Upper lobe of left lung (tissue), 4 donors: Measurements from ENCODE around the gene MIEF1.

ENCODE experiments used
- EP300 ChIP-seq, 4 donors: sonication (generic); formaldehyde crosslinking; IDR thresholded peaks; one replicate each; pipeline ENCODE4 v1.5.1; 2017; ENCODE audit warnings: antibody characterized with exemption in 4 of 4, control low read depth in 2 of 4
- TF ChIP-seq, protein P1 (sequence below), 6 experiments: fragments of 450-650 bp in 4 of 6; fragments of 200-600 bp in 2 of 6; sonication (generic) in 2 of 6; IDR thresholded peaks; one replicate each; pipeline ENCODE4 v1.5.1; 2016 to 2019; ENCODE audit warnings: antibody characterized with exemption in 6 of 6

DNA sequence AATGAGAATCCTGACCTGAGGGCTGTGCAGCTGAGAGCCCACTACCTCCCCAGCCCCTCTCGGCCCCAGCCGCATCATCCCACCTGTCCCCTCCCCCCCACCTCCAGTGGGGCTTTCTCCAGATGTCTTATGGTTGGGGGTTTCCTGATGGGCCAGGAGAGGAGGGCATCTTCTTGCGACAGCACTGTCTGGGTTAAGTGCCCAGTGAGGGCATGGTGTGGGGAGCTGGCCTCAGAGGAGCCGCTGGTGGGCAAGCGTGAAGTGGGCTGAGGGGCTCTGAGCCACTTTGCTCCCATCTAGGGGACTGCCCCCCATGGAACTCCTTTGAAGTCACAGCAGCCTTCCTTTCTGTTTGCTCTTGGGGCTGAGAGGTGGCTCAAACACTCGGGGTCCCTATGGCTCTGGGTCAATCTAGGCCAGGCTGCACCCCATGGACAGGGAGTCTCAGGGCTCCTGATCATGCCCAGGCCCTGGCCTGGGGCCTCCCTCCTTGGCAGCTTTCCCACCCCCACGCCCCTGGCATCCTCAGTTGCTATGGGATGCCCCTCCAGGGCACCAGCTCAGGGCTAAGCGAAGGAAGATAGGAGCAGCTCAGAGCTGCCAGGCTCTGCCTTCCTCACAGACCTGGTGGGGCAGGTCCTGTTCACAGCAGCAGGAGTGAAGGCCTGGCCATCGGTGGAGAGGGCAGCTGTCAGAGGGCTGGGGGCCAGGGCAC lies 11.0 kb upstream of the MIEF1 start:
- TF ChIP-seq, protein P1, sequence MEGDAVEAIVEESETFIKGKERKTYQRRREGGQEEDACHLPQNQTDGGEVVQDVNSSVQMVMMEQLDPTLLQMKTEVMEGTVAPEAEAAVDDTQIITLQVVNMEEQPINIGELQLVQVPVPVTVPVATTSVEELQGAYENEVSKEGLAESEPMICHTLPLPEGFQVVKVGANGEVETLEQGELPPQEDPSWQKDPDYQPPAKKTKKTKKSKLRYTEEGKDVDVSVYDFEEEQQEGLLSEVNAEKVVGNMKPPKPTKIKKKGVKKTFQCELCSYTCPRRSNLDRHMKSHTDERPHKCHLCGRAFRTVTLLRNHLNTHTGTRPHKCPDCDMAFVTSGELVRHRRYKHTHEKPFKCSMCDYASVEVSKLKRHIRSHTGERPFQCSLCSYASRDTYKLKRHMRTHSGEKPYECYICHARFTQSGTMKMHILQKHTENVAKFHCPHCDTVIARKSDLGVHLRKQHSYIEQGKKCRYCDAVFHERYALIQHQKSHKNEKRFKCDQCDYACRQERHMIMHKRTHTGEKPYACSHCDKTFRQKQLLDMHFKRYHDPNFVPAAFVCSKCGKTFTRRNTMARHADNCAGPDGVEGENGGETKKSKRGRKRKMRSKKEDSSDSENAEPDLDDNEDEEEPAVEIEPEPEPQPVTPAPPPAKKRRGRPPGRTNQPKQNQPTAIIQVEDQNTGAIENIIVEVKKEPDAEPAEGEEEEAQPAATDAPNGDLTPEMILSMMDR (IDR thresholded peaks at IDR 0.05): no peak
- TF ChIP-seq EP300 (IDR thresholded peaks at IDR 0.05): no peak
